Upper lobe of right lung (tissue), 1 donor: ENCODE results near the gene ANKFY1. TPM values are rescaled to one million over a fixed set of nuclear protein-coding genes. Genes with fewer than 3 reads are reported as not detected.

ENCODE experiments used
- ATAC-seq: fragments of 200-7000 bp; cut with Tn5 transposase; one replicate; pipeline ENCODE4 v1.9.1; 2020; ENCODE audit warnings: mild to moderate bottlenecking, moderate library complexity
- DNase-seq: peaks from one replicate; pipeline ENCODE4 v3.0.0-alpha.2; 2020
- H3K27ac ChIP-seq: fragments of 200-600 bp; one replicate; pipeline ENCODE4 v1.8.0; 2022
- H3K27me3 ChIP-seq: fragments of 200-600 bp; one replicate; pipeline ENCODE4 v1.8.0; 2022; ENCODE audit warnings: mild to moderate bottlenecking
- H3K36me3 ChIP-seq: fragments of 200-600 bp; one replicate; pipeline ENCODE4 v1.8.0; 2022
- H3K4me1 ChIP-seq: fragments of 200-600 bp; one replicate; pipeline ENCODE4 v1.8.0; 2022
- H3K4me3 ChIP-seq: fragments of 200-600 bp; one replicate; pipeline ENCODE4 v1.8.0; 2022; ENCODE audit warnings: mild to moderate bottlenecking
- H3K9me3 ChIP-seq: fragments of 200-600 bp; one replicate; pipeline ENCODE4 v1.8.0; 2022
- intact Hi-C: fragments of 100-400 bp; cut with DNase I; formaldehyde crosslinking; loops from one replicate; pipeline ENCODE4 v1.11.0; 2022
- total RNA-seq: library from RNA; stranded (reverse); fragmentation: NEBNext Ultra II Directional; extraction: Animal tissue kit (Norgen Biotek cat#: 25700); gene quantifications from one replicate; pipeline ENCODE4 v1.2.1, GENCODE V29; 2021
- TF ChIP-seq, protein P1 (sequence below): fragments of 200-600 bp; IDR thresholded peaks from one replicate; pipeline ENCODE4 v1.8.0; 2022; ENCODE audit warnings: antibody characterized with exemption
- donor health status: DM: no; HTN: yes; CAD: no; lungs with severe emphysema.

Gene ANKFY1
- total RNA-seq, 1 donor from 2014 or later = 64.8 TPM

DNA sequence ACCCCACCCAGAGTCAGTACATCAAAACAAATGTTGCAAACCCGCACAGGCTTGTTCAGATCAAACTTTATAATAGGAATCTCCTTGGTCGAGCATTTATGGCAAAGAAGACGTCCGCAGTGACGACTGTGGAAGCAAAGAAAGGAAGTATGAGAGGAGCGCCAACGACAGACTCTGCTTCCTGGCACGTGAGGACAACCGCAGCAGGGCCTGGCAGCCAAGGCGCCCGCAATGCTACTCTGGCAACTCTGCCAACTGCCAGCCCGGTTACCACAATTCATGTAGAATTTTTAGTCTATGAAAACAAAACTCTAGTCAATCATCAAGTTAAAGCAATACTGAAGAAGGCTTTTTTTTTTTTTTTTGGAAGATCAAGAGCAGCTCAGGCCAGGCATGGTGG is 96.0 kb downstream of the ANKFY1 start:
- Histone ChIP-seq H3K27ac (no peak overlapping the region), H3K9me3 (no peaks in the 10 kb centered on the region), H3K36me3 (peaks cover 86% of the 10 kb centered on the region), H3K4me1 (peaks cover 2% of the 10 kb centered on the region), H3K4me3 (no peak overlapping the region), H3K27me3 (no peaks in the 10 kb centered on the region)
- TF ChIP-seq, protein P1, sequence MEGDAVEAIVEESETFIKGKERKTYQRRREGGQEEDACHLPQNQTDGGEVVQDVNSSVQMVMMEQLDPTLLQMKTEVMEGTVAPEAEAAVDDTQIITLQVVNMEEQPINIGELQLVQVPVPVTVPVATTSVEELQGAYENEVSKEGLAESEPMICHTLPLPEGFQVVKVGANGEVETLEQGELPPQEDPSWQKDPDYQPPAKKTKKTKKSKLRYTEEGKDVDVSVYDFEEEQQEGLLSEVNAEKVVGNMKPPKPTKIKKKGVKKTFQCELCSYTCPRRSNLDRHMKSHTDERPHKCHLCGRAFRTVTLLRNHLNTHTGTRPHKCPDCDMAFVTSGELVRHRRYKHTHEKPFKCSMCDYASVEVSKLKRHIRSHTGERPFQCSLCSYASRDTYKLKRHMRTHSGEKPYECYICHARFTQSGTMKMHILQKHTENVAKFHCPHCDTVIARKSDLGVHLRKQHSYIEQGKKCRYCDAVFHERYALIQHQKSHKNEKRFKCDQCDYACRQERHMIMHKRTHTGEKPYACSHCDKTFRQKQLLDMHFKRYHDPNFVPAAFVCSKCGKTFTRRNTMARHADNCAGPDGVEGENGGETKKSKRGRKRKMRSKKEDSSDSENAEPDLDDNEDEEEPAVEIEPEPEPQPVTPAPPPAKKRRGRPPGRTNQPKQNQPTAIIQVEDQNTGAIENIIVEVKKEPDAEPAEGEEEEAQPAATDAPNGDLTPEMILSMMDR = no peak
- ATAC-seq (no peak), DNase-seq (no peak)
- intact Hi-C loops = no loop called here

DNA sequence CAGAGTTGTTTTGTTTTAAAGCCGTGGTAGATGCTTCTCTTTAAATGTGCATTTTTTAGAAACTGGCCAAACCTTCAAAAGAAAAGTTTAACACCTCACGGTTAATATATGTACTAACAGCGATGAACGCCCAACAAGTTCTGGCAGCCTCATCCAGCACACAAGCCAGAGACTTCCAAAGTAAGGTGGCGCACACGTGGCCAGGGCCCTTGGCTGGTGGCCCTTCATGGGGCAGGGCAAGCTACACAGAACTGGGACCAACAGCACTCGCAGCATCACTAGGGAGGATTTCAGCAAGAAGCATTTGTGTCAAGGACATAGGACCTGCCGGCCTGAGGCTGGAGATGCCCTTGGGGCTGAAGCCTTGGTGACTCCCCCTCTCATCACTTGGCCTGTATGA is 97.4 kb downstream of the ANKFY1 start:
- no peak for DNase-seq
- ATAC-seq = no peak
- no peak overlapping the region for H3K27ac ChIP-seq
- H3K4me1 ChIP-seq = peaks cover 13% of the 10 kb centered on the region
- no peak overlapping the region for H3K4me3 ChIP-seq
- intact Hi-C loops = no loop called here
- H3K27me3 ChIP-seq = no peaks in the 10 kb centered on the region
- H3K36me3 ChIP-seq = peaks cover 72% of the 10 kb centered on the region
- TF ChIP-seq, protein P1 = no peak
- H3K9me3 ChIP-seq = no peaks in the 10 kb centered on the region

DNA sequence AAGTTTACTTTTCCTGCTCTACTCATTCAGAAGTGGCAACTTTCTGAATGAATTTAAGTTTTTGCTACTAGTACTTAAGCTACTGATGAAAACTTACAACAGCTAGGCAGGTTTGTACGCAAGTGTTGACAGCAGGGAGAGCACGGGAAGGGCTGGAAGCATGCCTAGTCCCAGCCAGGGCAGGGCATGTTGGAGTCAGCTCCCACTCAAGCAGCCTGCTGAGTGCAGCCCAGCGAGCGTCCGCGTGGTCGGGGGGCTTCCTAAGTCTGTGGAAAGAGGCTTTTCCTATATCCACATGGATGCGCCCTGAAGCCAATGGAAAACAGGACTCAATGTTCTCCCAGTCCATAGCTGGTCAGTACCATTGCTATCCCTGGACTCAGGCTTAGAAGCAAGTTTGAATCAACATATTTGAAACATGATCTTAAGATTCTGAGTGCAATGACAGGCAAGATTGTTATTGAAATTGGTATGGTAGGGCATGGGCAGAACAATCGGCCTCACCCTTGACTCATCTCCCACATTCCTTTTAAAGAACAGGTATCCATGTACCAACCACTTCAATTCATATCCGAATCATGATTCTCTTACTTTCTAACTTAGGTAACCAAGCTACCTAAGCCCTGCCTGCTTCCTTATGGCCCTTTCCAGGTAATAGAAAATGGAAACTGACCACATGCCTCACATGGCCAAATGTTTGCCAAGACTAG is 98.3 kb downstream of the ANKFY1 start:
- Histone ChIP-seq H3K36me3 (peaks cover 63% of the 10 kb centered on the region), H3K4me1 (peaks cover 14% of the 10 kb centered on the region), H3K9me3 (no peaks in the 10 kb centered on the region), H3K4me3 (no peak overlapping the region), H3K27ac (no peak overlapping the region), H3K27me3 (no peaks in the 10 kb centered on the region)
- DNase-seq (no peak), ATAC-seq (no peak)
- TF ChIP-seq, protein P1 = no peak
- intact Hi-C loops = no loop called here

DNA sequence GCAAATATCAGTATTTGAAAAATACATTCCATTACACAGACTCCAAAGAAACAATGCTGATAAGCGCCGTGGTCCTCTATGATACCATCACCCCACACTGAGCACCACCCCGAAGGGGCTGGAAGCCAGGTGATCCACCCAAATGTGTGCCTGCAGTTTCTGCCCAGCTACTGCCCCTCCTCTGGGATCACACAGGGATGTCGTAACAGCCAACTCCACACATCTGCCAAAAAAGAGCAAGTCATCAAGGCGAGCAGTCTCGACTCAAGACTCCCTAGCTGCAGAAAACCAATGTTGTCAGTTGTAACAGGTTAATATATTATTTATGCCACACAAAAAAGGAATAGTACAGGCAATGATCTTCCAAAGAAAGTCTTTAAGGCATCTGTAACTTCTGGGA is 99.8 kb downstream of the ANKFY1 start:
- Histone ChIP-seq H3K4me1 (peaks cover 14% of the 10 kb centered on the region), H3K36me3 (peaks cover 48% of the 10 kb centered on the region), H3K9me3 (no peaks in the 10 kb centered on the region), H3K4me3 (no peak overlapping the region), H3K27ac (no peak overlapping the region), H3K27me3 (no peaks in the 10 kb centered on the region)
- DNase-seq (no peak), ATAC-seq (no peak)
- TF ChIP-seq, protein P1 = no peak
- intact Hi-C loops = no loop called here

DNA sequence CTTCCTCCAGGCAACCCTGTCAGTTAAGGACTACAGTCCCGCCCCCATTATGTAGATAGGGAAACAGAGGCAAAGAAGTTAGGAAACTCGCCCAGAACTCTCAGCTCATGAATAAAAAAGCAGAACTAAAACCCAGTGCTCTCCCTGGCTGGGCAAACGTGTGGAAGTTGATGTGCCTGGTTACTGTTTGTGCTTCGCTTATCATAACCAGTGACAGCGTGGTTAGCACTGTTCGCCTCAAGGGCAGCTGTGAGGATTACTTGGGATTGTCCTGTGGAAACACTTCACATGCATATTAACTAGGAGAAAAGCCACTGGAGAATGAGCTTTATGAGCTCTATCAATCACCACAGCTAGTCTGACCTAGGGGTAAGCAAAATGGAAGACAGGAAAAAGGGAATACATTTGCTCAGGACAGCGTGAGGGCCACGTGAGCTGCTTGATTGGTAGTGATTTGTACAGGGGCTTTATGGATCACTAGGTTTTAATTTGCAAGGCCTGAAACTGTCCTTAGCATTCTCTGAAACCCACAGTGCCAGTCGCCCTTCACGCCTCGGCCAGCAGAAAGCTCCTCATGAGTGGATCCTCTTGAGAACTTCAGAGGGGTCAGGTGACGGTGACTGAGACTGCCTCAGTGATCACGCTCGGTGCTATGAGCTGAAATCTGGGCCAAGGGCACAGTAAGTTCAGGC is 100.9 kb downstream of the ANKFY1 start:
- Histone ChIP-seq H3K4me1 (peaks cover 14% of the 10 kb centered on the region), H3K36me3 (peaks cover 37% of the 10 kb centered on the region), H3K27me3 (no peaks in the 10 kb centered on the region), H3K27ac (peak overlapping the region; percentile 63), H3K9me3 (no peaks in the 10 kb centered on the region), H3K4me3 (no peak overlapping the region)
- ATAC-seq = peak; percentile 52
- DNase-seq = no peak
- TF ChIP-seq, protein P1 = no peak
- intact Hi-C loops = no loop called here
